Stimulated activated CD4-positive, alpha-beta T cell treated with anti-CD3 and anti-CD28 coated beads, TNF-alpha, amount 100 ng/mL, for 1 hour (primary cell): Measurements from ENCODE around the gene ALDH1A2.
"Not testable (repeated sequence)": the region's sequence is repeated elsewhere in the genome, so short reads cannot be mapped to it uniquely, and the experiment has no call there.

Source experiments
- DNase-seq, 3 donors: peaks; one replicate each; pipeline ENCODE4 v3.0.0-alpha.2; 2020; ENCODE audit warnings: low read depth in 3 of 3, low spot score in 1 of 3

The ALDH1A2 gene

DNA sequence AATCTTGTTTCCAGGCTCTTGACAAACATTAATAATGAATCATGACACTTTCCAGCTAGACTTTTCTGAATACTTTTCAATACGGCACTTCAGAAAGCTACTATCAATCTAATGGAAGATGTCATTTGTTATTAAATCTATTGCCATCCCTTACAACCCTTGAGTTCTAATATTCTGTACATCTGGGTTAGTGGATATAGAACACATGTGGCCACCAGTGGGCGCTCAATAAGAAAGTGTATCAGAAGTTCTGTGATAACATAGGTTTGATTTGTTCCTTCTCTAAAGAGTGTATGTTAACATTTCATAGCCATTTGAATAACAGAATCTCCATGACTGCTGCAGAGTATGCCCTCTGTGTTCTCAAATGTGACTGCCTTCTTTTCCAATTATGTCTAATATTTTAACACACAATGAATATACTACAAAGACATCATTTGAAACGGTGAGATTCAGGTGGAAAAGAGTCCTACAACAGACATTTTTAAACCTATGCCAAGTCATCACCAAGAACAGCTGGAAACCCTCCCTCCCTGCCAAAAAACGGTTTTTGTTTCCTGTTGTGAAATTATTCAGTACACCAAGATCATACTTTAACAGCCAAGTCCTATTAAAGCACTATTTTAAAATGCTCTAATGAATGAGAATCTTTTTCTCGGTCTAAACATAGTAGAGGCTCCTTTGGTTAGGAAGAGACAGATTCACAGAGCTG, 22.2 kb downstream of the ALDH1A2 start:
- DNase-seq: peak in 1 of 3 donors; percentile 19

DNA sequence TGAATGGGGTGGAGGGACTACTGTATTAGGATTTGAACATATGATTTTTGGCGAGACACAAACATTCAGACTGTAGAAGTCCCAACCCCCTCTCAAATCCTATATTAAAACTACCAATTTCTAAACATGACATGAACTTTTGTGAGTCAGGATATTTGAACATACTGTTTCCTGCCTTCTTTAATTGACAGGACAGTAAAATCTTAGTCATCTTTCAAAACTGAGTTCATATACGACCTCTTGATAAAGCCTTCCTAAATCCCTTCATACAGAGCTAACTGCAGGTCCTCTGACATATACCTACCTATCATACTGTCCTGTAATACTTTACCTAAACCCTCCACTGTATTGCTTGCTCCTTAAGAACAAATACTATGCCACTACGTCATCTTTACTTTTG, 23.5 kb downstream of the ALDH1A2 start:
- no peak for DNase-seq

DNA sequence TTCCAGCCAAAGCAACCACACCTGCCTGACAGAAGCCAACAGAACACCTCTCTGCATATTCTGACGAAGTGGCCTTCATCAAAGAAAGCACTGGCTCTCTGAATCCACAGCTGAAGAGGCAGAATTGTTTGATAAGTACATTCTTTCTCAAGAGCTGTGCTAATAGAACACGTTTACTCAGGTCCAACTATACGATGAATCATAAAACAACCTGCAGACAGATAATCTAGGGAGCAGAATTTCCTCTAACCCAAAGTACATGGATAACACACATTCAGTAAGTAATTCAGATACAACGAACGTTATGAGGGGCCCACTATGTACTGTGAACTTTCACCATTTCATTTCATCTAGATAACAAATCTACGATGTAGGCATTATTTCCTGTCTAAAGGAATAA, 25.4 kb downstream of the ALDH1A2 start:
- DNase-seq: no peak

DNA sequence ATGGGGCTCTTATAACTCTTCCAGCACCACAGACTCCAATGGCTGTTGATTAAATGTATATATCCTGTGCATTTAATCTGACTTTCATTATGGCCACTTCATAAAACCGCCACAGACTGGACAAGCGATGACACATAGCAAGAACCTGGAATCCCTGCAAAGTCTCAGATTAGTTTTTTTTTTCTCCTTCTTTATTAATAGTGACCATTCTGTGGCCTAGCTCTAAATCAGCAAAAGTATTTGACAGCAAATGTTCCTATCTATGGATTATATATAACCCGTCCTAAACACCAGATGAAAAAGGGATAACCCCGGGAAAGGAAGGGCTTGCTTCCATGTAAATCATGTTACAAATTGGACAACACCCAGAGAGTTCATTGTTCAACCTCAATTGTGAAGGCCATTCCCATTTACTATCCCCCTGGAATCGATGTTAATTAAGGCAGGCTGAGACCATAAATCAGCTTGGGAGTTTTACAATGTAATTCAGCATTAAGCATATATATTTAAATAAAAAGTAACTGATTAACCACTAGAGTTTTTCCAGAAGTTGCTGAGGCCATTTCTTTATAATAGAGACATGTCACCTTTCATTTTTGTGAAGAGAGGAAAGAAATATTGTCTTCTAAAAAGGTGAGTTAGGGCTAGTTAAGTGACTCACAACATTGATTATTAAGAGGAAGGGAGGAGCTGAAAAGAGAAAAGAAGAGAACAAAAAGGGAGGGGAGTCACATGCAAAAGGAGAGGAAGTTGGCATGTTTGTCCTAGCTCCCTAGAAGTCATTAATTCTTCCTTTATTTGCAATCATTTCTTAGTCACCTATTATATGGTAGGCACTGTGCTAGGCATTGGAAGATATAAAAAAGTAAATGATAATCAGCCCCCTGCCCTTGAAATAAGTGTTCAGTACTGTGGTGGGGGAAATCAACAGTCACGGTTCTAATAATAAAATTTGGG, 26.2 kb downstream of the ALDH1A2 start:
- no peak for DNase-seq

DNA sequence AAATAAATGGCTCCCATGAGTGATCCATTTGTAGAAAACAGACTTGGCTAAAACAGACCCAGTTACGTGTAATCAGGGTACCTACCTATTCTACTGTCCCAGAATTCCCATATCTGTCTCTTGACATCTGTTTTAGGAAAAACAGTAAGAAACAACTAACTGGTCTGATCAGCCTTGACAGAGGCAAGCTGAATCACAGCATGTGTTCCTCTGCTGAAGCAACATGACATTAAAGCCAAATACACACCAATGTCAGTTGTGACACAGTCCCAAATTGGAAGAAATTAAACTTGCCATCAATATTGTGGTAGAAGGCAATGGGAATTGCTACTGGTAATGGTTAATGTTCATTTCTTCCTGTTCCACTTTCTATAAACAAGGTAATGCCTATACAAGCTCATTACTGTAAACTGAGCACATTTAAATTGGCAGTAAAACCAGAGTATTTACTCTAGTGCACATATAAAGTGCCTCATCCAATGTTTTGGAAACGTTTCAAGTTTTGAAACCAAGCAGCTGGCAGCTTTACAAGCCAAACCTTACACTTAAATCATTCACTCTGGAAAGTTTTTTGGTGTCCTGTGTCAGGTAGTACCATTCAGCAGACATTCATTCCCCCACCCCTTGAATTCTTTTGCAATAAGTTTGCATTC, 27.0 kb downstream of the ALDH1A2 start:
- no peak for DNase-seq

DNA sequence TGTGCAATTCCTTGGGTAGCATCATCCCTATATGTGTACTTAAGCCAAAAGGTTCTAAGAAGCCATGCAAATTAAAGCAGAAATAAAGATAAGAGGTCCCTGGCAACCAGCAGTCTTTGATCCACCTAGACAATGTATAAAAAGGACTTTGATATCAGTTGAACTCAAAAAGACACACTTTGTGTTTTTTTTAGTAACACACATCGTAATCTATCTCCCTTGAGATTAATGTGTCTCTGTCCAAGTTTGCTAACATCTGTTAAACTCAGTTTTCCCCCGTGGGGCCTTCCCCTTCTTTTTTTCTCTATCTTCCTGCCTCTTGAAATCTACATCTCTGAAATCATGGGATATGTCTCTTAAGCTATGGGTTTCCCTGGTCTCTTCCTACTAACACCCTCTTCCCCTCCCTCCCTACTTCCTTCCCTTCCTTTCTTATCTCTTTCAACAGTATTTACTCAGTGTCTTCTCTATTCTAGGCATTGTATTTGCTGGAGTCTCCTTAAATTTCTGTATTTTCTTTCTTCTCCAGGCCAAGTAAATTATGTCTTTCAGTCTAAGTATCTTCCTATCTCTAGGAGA, 27.7 kb downstream of the ALDH1A2 start:
- no peak for DNase-seq

DNA sequence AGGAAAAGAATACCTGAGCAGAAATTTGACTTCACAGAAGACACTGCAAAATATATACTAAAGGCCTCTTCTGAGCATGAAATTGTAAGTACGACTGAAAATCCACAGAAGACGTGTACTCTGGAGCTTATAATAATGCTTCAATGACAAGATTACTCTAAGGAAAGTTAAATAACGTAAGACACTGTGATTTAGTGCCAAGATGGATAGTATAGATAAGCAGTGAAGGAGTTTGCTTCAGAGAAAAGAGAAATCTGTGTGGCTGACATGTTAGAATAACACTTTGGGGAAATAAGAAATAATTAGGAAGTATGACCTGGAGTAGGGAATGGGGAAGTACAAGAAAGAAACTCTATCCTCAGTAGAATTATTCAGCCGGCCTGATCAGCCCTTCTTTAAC, 28.9 kb downstream of the ALDH1A2 start:
- DNase-seq: no peak

DNA sequence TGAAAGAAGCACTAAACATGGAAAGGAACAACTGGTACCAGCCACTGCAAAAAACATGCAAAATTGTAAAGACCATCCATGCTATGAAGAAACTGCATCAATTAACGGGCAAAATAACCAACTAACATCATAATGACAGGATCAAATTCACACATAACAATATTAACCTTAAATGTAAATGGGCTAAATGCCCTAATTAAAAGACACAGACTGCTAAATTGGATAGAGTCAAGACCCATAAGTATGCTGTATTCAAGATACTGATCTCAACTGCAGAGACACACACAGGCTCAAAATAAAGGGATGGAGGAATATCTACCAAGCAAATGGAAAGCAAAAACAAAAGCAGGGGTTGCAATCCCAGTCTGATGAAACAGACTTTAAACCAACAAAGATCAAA, 37.1 kb downstream of the ALDH1A2 start:
- not testable (repeated sequence) for DNase-seq

DNA sequence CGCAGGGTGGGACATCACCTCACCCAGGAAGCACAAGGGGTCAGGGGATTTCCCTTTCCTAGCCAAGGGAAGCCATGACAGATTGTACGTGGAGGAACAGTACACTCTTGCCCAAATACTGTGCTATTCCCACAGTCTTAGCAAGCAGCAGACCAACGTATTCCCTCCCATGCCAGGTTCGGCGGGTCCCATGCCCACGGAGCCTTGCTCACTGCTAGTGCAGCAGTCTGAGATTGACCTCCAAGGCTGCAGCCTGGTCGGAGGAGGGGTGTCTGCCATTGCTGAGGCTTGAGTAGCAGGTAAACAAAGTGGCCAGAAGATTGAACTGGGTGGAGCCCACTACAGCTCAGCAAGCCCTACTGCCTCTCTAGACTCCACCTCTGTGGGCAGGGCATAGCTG, 39.0 kb downstream of the ALDH1A2 start:
- no peak for DNase-seq

DNA sequence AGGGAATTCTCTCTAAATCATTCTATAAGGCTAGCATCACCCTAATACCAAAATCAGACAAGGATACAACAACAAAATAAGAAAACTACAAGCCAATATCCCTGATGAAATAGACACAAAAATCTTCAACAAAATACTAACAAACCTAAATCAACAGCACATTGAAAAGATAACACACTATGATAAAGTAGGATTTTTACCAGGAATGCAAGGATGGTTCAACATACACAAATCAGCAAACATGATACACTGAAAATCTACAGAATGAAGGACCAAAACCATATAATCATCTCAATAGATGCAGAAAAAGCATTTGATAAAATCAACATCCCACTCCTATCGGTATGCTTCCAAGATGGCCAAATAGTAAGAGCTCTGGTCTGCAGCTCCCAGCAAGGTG, 39.5 kb downstream of the ALDH1A2 start:
- no peak for DNase-seq

DNA sequence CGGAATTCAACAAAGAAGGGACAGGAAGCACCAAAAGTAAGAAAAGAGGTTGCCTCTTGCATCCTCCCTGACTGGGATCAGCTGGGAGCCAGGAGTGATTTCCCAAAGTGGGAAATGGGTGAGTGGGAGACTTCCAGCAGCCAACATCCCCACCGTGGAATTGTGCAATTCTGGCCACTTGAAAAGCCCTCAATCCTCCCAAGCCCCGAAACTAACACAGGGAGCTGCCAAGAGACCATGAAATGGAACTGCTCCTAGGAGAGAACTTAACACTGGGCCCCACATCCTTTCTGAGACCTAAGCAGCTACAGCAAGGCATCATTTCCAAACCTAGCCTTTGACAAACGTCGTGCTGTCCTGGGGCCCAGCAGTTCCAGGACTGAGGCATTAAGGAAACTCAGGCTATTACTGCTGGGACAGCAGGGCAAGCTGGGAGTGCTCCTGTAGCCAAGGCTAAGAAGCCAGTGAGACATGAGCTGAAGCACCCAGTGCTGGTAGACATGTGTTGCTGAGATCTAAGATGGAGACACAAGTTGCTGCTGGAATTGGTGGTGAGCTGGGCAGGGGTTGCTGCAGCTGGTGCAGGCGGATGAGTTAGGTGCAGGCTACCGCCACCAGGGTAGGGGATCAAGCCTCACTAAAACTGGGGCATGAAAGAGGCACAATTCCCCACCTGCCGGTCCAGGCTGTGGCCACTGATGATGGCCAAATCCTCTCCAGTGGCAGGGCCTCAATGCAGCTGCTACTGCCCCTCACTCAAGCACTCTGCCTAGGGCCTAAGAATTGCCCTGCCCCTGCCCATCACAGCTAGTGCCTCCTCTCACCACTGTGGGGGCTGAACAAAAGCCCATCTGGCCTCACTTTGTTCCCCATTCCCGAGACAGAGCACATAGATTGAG, 43.9 kb downstream of the ALDH1A2 start:
- no peak for DNase-seq

DNA sequence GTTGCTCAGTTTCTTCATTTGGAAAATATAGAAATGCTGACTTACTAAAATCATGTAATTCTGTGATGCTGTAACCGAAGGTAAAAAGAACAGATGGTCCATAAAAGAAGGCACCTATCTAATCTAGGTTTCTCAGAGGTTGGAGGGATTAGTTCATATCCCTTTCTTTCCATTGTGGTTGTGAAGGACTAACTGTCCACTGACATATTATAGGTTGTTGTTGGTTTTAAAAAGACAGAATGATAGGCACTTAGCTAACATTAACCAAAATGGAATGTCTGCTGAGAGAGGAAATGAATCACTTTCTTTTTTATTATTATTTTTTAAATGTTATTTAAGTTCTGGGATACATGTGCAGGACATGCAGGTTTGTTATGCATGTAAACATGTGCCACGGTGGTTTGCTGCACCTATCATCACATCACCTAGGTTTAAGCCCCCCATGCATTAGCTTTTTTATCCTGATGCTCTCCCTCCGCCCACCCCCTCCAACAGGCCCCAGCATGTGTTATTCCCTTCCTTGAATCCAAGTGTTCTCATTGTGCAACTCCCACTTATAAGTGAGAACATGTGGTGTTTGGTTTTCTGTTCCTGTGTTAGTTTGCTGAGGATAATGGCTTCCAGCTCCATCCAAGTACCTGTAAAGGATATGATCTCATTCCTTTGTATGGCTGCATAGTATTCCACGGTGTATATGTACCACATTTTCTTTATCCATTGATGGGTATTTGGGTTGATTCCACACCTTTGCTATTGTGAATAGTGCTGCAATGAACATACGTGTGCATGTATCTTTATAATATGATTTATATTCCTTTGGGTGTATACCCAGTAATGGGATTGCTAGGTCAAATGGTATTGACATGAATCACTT, 45.8 kb downstream of the ALDH1A2 start:
- DNase-seq: no peak

DNA sequence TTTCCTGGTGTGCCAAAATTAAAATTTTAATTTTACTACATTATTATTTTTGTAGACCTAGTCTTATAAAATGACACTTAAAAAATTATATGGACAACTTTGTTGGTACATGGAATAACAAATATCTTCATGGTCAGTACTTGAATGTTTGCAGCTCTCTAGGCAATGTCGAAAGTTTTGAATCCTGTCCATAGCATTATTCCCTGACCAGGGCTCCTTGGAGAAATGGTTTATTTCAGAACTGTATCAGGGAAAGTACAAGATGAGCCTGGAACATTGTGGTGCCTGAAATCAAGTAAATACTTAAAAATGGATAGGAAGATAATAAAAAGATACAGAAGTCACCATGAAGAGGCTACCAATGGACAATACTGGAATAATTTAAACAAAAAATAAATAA, 47.6 kb downstream of the ALDH1A2 start:
- no peak for DNase-seq

DNA sequence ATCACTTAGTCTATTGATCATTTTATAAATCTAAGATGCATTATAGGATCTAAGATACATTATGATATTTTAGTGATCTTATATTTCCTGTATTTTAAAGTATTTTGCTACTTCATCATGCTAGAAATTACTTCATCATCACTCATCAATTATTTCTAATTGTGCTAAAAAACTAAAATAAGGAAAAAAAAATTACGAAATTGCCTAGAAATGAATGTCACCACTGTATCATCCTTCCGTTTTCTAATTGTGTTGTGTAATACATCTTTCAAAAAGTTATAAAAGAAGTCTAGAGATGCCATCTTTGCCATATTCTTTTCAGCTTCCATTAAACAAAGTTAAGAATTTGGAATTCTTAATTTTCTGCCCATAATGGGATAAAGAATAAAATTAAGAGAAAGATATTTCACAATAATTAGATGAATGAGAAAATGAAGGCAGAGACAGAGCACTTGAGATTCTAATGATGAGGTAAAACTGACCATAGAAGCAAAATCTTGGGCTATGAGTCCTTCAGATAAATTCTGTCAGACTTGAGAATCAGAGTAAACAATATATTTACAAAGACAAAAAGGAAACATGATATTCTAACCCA, 48.8 kb downstream of the ALDH1A2 start:
- no peak for DNase-seq

DNA sequence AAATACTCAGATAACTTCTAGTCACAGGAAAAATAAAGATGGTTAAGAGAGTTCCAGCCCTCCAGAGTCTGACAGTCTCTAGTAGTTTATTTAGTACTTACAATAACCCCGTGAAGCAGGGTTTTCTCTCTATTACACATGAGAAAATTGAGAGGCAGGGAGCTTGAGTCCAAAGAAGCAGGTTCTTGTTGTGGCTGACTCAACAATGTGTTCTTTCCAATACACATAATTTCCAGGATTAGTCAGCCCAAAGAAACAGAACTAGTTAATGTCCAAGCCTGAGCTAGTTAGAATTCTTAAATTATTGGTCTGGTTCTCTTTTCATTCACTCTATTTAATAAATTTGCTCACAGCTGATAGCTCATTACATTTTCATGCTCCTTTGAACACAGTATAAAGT, 49.9 kb downstream of the ALDH1A2 start:
- DNase-seq: no peak

DNA sequence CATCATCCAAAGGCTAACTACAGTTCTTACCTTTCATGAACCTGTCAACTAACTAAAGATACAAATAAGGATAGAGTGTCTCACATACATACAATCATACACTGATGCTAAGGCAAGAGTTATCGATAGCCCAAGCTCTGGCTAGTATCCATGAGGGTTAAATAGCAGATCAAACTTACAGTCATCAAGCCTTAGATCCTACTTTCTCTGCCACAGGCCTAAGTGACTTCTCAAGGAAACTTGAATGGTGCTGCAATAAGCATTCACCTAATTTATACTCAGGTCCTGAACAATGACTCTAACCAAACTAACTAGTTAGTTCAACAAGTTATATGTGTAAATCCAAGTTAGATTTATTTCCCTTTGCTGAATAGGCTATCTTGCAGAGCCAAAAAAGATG, 51.0 kb downstream of the ALDH1A2 start:
- no peak for DNase-seq

DNA sequence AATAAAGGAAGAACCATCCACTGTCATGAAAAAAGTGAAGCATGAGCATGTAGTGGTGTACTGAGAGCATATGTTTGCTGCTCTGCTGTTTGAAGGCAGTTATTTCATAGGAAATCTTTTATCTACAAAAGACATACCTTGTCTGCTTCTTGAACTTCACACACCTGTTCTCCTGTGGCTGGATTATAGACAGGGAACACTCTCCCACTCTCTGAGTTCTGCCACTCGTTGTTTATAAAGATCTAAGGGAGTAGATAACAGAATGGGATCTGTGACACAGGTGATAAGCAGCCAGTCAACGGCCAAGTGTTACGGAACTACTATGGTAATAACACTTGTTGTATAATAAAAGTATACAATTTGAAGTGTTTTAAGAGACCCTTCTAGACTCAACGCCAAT, 51.5 kb downstream of the ALDH1A2 start:
- DNase-seq: no peak

DNA sequence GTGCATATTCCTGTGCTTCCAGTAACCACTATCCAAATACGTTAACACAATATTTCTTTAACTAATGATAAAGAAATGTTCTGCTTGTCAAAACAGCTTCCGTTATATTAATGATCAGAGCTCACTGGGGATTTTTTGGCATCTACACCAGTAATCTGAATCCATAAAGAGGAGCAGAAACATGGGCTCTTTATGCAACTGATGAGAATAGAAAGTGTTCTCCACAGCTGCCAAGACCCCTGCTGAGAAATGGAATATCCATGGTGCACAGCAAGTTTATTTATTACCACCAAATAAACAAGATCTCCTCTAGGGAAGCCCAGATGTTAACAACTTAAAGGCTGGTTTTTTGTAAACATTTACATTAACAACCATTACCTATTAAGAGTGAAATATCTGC, 54.5 kb downstream of the ALDH1A2 start:
- DNase-seq: no peak

DNA sequence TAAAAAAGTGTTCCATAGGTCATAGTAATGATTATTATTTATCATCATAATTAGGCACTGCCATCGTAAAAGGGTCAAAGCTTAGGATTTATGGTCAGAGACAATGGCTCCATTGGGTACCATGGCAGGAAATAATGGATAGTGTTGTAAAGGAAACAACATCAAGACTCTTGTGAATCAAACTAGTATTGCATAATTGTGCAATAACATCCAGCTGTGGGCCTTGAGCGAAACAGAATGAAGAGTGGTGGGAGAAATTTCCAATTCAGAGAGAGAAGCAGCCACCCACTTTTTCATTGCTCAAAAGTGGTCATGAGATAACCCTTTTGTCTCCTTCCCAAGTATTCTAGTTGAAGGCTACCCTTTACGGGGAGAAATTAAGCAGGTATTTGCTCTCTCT, 61.7 kb downstream of the ALDH1A2 start:
- no peak for DNase-seq
